DND-41 (cell line): ENCODE measurements around the gene CFAP221.

Experiments used
- ATAC-seq: fragments of 200-7000 bp; cut with Tn5 transposase; 3 replicates; pipeline ENCODE4 v1.9.1; 2021; ENCODE audit warnings: low read depth; ENCODE audit not compliant: insufficient read depth
- DNase-seq: peaks from one replicate; pipeline ENCODE4 v3.0.0-alpha.2; 2020
- H2AFZ ChIP-seq: 2 replicates; pipeline ENCODE4 v1.6.0; 2012; ENCODE audit warnings: low read depth, low read length
- H3K27ac ChIP-seq: 2 replicates; pipeline ENCODE4 v1.5.1; 2012; ENCODE audit warnings: low read length, inconsistent platforms
- H3K27me3 ChIP-seq: fragments of 200-600 bp; sonication (generic); 2 replicates; pipeline ENCODE4 v1.6.0; 2012; ENCODE audit warnings: low read length, mild to moderate bottlenecking, inconsistent platforms; ENCODE audit not compliant: insufficient read depth, poor library complexity
- H3K36me3 ChIP-seq: 2 replicates; pipeline ENCODE4 v1.5.1; 2012; ENCODE audit warnings: low read length, inconsistent platforms; ENCODE audit not compliant: insufficient read depth
- H3K4me1 ChIP-seq: 2 replicates; pipeline ENCODE4 v1.5.1; 2012; ENCODE audit warnings: mild to moderate bottlenecking, low read length; ENCODE audit not compliant: insufficient read depth
- H3K4me2 ChIP-seq: 2 replicates; pipeline ENCODE4 v1.6.0; 2012; ENCODE audit warnings: mild to moderate bottlenecking, moderate library complexity, low read length, inconsistent platforms; ENCODE audit not compliant: insufficient read depth
- H3K4me3 ChIP-seq, 2 experiments: fragments of 200-600 bp in 1 of 2; shearing (Covaris generic) in 1 of 2; 2 replicates each; pipeline ENCODE4 v1.5.1; 2012 to 2016; ENCODE audit warnings: inconsistent platforms in 2 of 2, low read length in 2 of 2, mild to moderate bottlenecking in 2 of 2, low read depth in 1 of 2, moderate library complexity in 1 of 2
- H3K79me2 ChIP-seq: 2 replicates; pipeline ENCODE4 v1.6.0; 2012; ENCODE audit warnings: low read length, inconsistent platforms; ENCODE audit not compliant: insufficient read depth
- H3K9ac ChIP-seq: 2 replicates; pipeline ENCODE4 v1.6.0; 2012; ENCODE audit warnings: low read depth, mild to moderate bottlenecking, inconsistent platforms, low read length, moderate library complexity
- H3K9me3 ChIP-seq: 2 replicates; pipeline ENCODE4 v1.5.1; 2012; ENCODE audit warnings: low read length, moderate library complexity, mild to moderate bottlenecking, inconsistent platforms; ENCODE audit not compliant: insufficient read depth, severe bottlenecking
- H4K20me1 ChIP-seq: 2 replicates; pipeline ENCODE4 v1.6.0; 2012; ENCODE audit warnings: low read length; ENCODE audit not compliant: insufficient read depth
- EZH2 ChIP-seq: IDR thresholded peaks from 3 replicates; pipeline ENCODE4 v1.6.1; 2012; ENCODE audit warnings: borderline replicate concordance, low read depth, mild to moderate bottlenecking, moderate library complexity, low read length, inconsistent platforms; ENCODE audit not compliant: severe bottlenecking
- TF ChIP-seq, protein P1 (sequence below): IDR thresholded peaks from 2 replicates; pipeline ENCODE4 v1.5.1; 2012; ENCODE audit warnings: borderline replicate concordance, low read length, moderate library complexity, mild to moderate bottlenecking; ENCODE audit not compliant: poor library complexity, severe bottlenecking; ENCODE audit errors: extremely low read depth

Gene CFAP221

DNA sequence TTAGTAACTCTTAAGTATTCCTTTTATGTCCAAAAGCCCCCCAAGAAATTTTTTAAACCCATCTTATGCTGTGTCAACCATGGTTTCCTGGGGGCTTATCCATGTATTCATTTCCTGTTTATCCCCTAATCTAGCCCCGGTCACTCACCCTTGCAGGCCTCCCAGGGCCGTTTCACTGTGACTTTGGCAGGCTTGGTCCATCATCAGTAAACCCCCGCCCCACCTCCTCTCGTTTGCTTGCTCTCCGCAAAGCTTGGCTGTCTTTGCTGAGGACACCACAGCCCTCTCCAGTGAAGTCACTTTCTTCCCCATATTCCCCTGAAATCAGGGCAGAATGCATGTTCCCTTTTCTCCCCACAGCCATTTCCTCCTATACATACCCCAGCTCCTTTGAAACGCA, 127.5 kb downstream of the CFAP221 start:
- Histone ChIP-seq H3K9ac (no peak overlapping the region), H4K20me1 (no peaks in the 10 kb centered on the region), H3K27me3 (peaks cover 3% of the 10 kb centered on the region), H3K9me3 (no peaks in the 10 kb centered on the region), H3K4me3 (no peak overlapping the region), H3K27ac (no peak overlapping the region), H3K4me2 (no peak overlapping the region), H3K4me1 (no peaks in the 10 kb centered on the region), H2AFZ (no peak overlapping the region), H3K36me3 (no peaks in the 10 kb centered on the region), H3K79me2 (no peaks in the 10 kb centered on the region)
- TF ChIP-seq EZH2: no peak
- TF ChIP-seq, protein P1, sequence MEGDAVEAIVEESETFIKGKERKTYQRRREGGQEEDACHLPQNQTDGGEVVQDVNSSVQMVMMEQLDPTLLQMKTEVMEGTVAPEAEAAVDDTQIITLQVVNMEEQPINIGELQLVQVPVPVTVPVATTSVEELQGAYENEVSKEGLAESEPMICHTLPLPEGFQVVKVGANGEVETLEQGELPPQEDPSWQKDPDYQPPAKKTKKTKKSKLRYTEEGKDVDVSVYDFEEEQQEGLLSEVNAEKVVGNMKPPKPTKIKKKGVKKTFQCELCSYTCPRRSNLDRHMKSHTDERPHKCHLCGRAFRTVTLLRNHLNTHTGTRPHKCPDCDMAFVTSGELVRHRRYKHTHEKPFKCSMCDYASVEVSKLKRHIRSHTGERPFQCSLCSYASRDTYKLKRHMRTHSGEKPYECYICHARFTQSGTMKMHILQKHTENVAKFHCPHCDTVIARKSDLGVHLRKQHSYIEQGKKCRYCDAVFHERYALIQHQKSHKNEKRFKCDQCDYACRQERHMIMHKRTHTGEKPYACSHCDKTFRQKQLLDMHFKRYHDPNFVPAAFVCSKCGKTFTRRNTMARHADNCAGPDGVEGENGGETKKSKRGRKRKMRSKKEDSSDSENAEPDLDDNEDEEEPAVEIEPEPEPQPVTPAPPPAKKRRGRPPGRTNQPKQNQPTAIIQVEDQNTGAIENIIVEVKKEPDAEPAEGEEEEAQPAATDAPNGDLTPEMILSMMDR: no peak
- ATAC-seq (no peak), DNase-seq (no peak)

GRCh38 chr2:119672161-119672862, 128.1 kb downstream of the CFAP221 start:
- Histone ChIP-seq H3K4me2 (no peak overlapping the region), H3K27me3 (peaks cover 3% of the 10 kb centered on the region), H3K4me3 (no peak overlapping the region), H3K9ac (no peak overlapping the region), H3K9me3 (no peaks in the 10 kb centered on the region), H4K20me1 (no peaks in the 10 kb centered on the region), H3K79me2 (no peaks in the 10 kb centered on the region), H3K4me1 (no peaks in the 10 kb centered on the region), H3K36me3 (no peaks in the 10 kb centered on the region), H3K27ac (no peak overlapping the region), H2AFZ (no peak overlapping the region)
- no peak for ATAC-seq
- TF ChIP-seq, protein P1: no peak
- TF ChIP-seq EZH2: no peak
- DNase-seq: no peak

- Histone ChIP-seq H3K27ac (no peak overlapping the region), H3K4me2 (no peak overlapping the region), H3K27me3 (peaks cover 3% of the 10 kb centered on the region), H3K79me2 (no peaks in the 10 kb centered on the region), H3K9me3 (no peaks in the 10 kb centered on the region), H3K36me3 (no peaks in the 10 kb centered on the region), H2AFZ (no peak overlapping the region), H3K4me3 (no peak overlapping the region), H3K9ac (no peak overlapping the region), H4K20me1 (no peaks in the 10 kb centered on the region), H3K4me1 (peaks cover 4% of the 10 kb centered on the region)
- TF ChIP-seq, protein P1: no peak
- TF ChIP-seq EZH2: no peak
- ATAC-seq: no peak
- DNase-seq: no peak
Observed at GRCh38 chr2:119673796-119674195, 129.5 kb downstream of the CFAP221 start.
